Osteoblast (primary cell): ENCODE measurements around the gene COL25A1. TPM values are rescaled to one million over a fixed set of nuclear protein-coding genes. Genes with fewer than 3 reads are reported as not detected.

Source experiments
- DNase-seq: peaks from one replicate; pipeline ENCODE4 v3.0.0; 2011; ENCODE audit warnings: low spot score, mixed read lengths; ENCODE audit not compliant: insufficient read length; ENCODE audit errors: missing footprints
- H2AFZ ChIP-seq: 2 replicates; pipeline ENCODE4 v1.6.0; 2011; ENCODE audit warnings: mild to moderate bottlenecking, low read length
- H3K27ac ChIP-seq: 2 replicates; pipeline ENCODE4 v1.5.1; 2011; ENCODE audit warnings: mild to moderate bottlenecking, low read depth, low read length, moderate library complexity
- H3K27me3 ChIP-seq: 2 replicates; pipeline ENCODE4 v1.6.0; 2012; ENCODE audit warnings: mild to moderate bottlenecking, control low read depth, inconsistent platforms, low read length, moderate library complexity; ENCODE audit not compliant: insufficient read depth
- H3K36me3 ChIP-seq: 2 replicates; pipeline ENCODE4 v1.5.1; 2011; ENCODE audit warnings: mild to moderate bottlenecking, low read length, control low read depth, moderate library complexity; ENCODE audit not compliant: insufficient read depth
- H3K4me1 ChIP-seq: 2 replicates; pipeline ENCODE4 v1.5.1; 2011; ENCODE audit warnings: mild to moderate bottlenecking, low read length, control low read depth, moderate library complexity; ENCODE audit not compliant: insufficient read depth
- H3K4me2 ChIP-seq: 2 replicates; pipeline ENCODE4 v1.6.0; 2011; ENCODE audit warnings: mild to moderate bottlenecking, low read length; ENCODE audit not compliant: insufficient read depth
- H3K4me3 ChIP-seq: fragments of 200-600 bp; sonication (generic); 3 replicates; pipeline ENCODE4 v1.5.1; 2012; ENCODE audit warnings: mild to moderate bottlenecking, low read length, inconsistent platforms; ENCODE audit not compliant: insufficient read depth
- H3K79me2 ChIP-seq: 2 replicates; pipeline ENCODE4 v1.6.0; 2012; ENCODE audit warnings: mild to moderate bottlenecking, low read length, control low read depth, inconsistent platforms; ENCODE audit not compliant: insufficient read depth
- H3K9me3 ChIP-seq: 2 replicates; pipeline ENCODE4 v1.5.1; 2011; ENCODE audit warnings: low read depth, low read length, control low read depth
- H4K20me1 ChIP-seq: 2 replicates; pipeline ENCODE4 v1.6.0; 2012; ENCODE audit warnings: mild to moderate bottlenecking, low read length, control low read depth; ENCODE audit not compliant: insufficient read depth
- CTCF ChIP-seq: IDR thresholded peaks from 2 replicates; pipeline ENCODE4 v1.5.1; 2011; ENCODE audit warnings: mild to moderate bottlenecking, low read depth, low read length, moderate library complexity; ENCODE audit errors: extremely low read depth
- total RNA-seq: library from RNA; depleted of rRNA; stranded (reverse); fragments of >200 nt; gene quantifications from 2 replicates; pipeline ENCODE4 v1.2.3, GENCODE V29; 2012

The COL25A1 gene
- total RNA-seq, 1 donor: 1.4 TPM

- H3K79me2 ChIP-seq: no peaks in the 10 kb centered on the region
- H3K27me3 ChIP-seq: no peaks in the 10 kb centered on the region
- H3K9me3 ChIP-seq: no peaks in the 10 kb centered on the region
- DNase-seq: no peak
- no peak overlapping the region for H3K4me3 ChIP-seq
- no peak for TF ChIP-seq CTCF
- no peak overlapping the region for H2AFZ ChIP-seq
- no peaks in the 10 kb centered on the region for H4K20me1 ChIP-seq
- no peaks in the 10 kb centered on the region for H3K36me3 ChIP-seq
- no peak overlapping the region for H3K27ac ChIP-seq
- H3K4me2 ChIP-seq: no peak overlapping the region
- peaks cover 9% of the 10 kb centered on the region for H3K4me1 ChIP-seq
Observed at GRCh38 chr4:108829966-108830492, 472.4 kb downstream of the COL25A1 start.

GRCh38 chr4:108828620-108829019 lies 473.8 kb downstream of the COL25A1 start:
- Histone ChIP-seq H3K79me2 (no peaks in the 10 kb centered on the region), H3K36me3 (no peaks in the 10 kb centered on the region), H3K4me2 (no peak overlapping the region), H2AFZ (no peak overlapping the region), H3K9me3 (no peaks in the 10 kb centered on the region), H3K4me3 (no peak overlapping the region), H3K27me3 (no peaks in the 10 kb centered on the region), H4K20me1 (no peaks in the 10 kb centered on the region), H3K27ac (no peak overlapping the region), H3K4me1 (no peaks in the 10 kb centered on the region)
- TF ChIP-seq CTCF: no peak
- DNase-seq: no peak

- no peaks in the 10 kb centered on the region for H3K9me3 ChIP-seq
- H3K4me1 ChIP-seq: peaks cover 4% of the 10 kb centered on the region
- DNase-seq: no peak
- no peak for TF ChIP-seq CTCF
- H3K4me3 ChIP-seq: no peak overlapping the region
- H3K36me3 ChIP-seq: no peaks in the 10 kb centered on the region
- H2AFZ ChIP-seq: no peak overlapping the region
- no peak overlapping the region for H3K4me2 ChIP-seq
- H3K27me3 ChIP-seq: no peaks in the 10 kb centered on the region
- no peaks in the 10 kb centered on the region for H3K79me2 ChIP-seq
- H3K27ac ChIP-seq: no peak overlapping the region
- no peaks in the 10 kb centered on the region for H4K20me1 ChIP-seq
Observed at GRCh38 chr4:108825737-108826136, 476.7 kb downstream of the COL25A1 start.

GRCh38 chr4:108821351-108821930 lies 481.0 kb downstream of the COL25A1 start:
- TF ChIP-seq CTCF: no peak
- DNase-seq: no peak
- Histone ChIP-seq H3K4me1 (peaks cover 4% of the 10 kb centered on the region), H3K79me2 (no peaks in the 10 kb centered on the region), H3K27ac (no peak overlapping the region), H4K20me1 (no peaks in the 10 kb centered on the region), H2AFZ (no peak overlapping the region), H3K36me3 (no peaks in the 10 kb centered on the region), H3K4me3 (no peak overlapping the region), H3K27me3 (no peaks in the 10 kb centered on the region), H3K4me2 (no peak overlapping the region), H3K9me3 (no peaks in the 10 kb centered on the region)
